ENCODE measurements around the gene GOLPH3L. TPM values are rescaled to one million over a fixed set of nuclear protein-coding genes. Genes with fewer than 3 reads are reported as not detected.
"Not testable (repeated sequence)": the region's sequence is repeated elsewhere in the genome, so short reads cannot be mapped to it uniquely, and the experiment has no call there.

GOLPH3L gene
- total RNA-seq, result 19.1 and 20.5 TPM in 2 replicates

DNA sequence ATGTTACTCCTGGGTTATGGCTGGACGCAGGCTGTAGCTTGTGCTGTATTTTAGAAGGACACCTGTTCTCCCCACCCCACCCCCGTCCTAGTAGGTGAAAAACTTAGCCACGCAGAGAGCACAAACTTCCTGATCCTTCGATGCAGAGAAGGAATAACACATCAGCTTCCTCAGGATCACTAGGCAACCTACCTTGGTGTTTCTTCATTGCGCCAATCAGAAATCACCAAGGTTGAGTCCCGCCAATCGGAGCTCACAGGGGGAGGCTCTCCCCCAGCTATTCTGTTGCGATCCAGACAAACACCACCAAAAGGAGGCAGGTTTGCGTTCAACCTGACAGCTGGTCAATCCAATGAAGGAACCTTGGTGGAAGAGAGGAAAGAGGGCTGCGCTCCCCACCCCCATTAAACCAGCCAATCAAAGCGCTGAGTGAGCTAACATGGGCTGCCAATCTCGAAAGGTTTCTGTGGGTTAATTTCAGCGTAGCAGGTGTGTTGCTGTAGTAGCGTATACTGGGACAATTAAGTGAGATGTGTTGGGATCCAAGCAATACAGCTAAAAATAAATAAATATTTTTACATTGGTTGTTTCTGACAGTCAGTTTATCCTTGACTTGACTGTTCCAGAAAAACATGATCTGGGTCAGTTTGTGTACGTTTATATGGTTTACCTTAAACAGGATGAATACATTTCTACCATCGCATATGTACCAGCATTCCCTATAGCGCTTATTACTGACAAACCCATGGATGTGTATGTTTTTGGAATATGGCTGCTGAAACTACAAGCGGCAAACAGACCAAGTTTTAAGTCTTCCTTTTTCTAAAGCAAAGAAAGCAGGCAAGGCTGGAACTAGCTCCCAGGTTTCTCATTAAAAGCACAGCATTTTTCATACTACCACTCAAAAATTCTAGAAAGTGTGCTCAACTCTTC, at the start of gene GOLPH3L:
Gene GOLPH3L, minus strand, starts transcription at position 160 of the 933 bp plus-strand sequence. CDS start 2,316 bp downstream, outside the sequence.
- intact Hi-C loops (cut with micrococcal nuclease), result loop anchor here (1.0 to 2.0 kb wide), 7 partner anchors 11 to 282 kb away; partner anchors contain the start of genes ARNT, CTSS, ENSA and SETDB1
- H3K9me3 Mint-ChIP-seq, result no peaks in the 10 kb centered on the region
- peaks cover 19% of the 10 kb centered on the region for H3K36me3 Mint-ChIP-seq (ENCODE audit: low read depth)

GRCh38 chr1:150730130-150730721, 33.3 kb upstream of the GOLPH3L start:
- H3K4me3 Mint-ChIP-seq, result no peak overlapping the region
- H3K4me1 Mint-ChIP-seq (ENCODE audit: low read depth), result no peaks in the 10 kb centered on the region
- intact Hi-C loops (cut with micrococcal nuclease), result no loop called here

More for the DNA sequence above, at the start of gene GOLPH3L:
- peaks cover 33% of the 10 kb centered on the region for H3K4me1 Mint-ChIP-seq (ENCODE audit: low read depth)
- H3K27me3 Mint-ChIP-seq (ENCODE audit: insufficient read depth), result peaks cover 12% of the 10 kb centered on the region
- H3K4me3 Mint-ChIP-seq, result peak within 1 kb of the TSS; percentile 91
- DNase-seq (ENCODE audit: low spot score), result peak; percentile 89
- peak within 1 kb of the TSS; percentile 85 for H3K27ac Mint-ChIP-seq

DNA sequence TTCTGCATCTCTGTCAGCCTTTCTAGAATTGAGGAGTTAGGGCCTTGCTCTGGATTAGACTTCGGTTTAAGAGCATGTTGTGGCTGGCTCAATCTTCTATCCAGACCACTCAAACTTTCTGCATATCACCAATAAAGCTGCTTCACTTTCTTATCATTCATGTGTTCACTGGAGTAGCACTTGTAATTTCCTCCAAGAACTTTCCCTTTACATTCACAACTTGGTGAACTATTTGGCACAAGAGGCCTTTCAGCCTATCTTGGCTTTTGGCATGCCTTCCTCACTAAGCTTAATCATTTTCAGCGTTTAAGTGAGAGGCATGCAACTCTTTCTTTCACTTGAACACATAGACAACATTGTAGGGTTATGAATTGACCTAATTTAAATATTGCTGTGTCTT, 27.4 kb upstream of the GOLPH3L start:
- Mint-ChIP-seq H3K4me1 (ENCODE audit: low read depth) (no peaks in the 10 kb centered on the region), H3K4me3 (no peak overlapping the region), H3K9me3 (no peaks in the 10 kb centered on the region), H3K36me3 (ENCODE audit: low read depth) (peaks cover 2% of the 10 kb centered on the region), H3K27me3 (ENCODE audit: insufficient read depth) (peaks cover 2% of the 10 kb centered on the region), H3K27ac (no peak overlapping the region)
- no peak for DNase-seq (ENCODE audit: low spot score)
- intact Hi-C loops (cut with micrococcal nuclease), result no loop called here

More at GRCh38 chr1:150730130-150730721, 33.3 kb upstream of the GOLPH3L start:
- Mint-ChIP-seq H3K27ac (no peak overlapping the region), H3K9me3 (no peaks in the 10 kb centered on the region), H3K36me3 (ENCODE audit: low read depth) (peaks cover 12% of the 10 kb centered on the region), H3K27me3 (ENCODE audit: insufficient read depth) (no peaks in the 10 kb centered on the region)
- DNase-seq (ENCODE audit: low spot score), result no peak

DNA sequence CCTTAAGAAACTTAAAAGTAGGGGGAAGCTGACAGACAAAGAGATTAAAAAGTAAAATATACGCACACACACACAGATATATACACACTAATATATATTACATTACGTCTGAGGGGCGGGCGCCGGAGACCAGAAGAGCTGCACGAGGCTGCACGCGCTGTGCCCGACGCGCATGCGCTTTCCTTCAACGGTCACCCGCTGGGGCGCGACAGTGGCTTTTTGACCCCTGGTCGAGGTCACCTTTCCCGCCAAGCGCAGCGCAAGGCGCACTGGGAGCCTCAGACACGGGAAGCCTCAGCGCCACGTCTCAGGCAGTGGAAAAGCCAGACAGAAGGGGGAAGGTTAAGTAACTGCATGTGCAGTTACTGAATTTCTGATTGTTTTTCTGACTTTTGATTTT, 23.7 kb upstream of the GOLPH3L start, which contains the start of gene HORMAD1:
Gene HORMAD1, minus strand, starts transcription at position 193 of the 400 bp plus-strand sequence. CDS start 1,390 bp downstream, outside the sequence.
- H3K9me3 Mint-ChIP-seq, result no peaks in the 10 kb centered on the region
- H3K36me3 Mint-ChIP-seq (ENCODE audit: low read depth), result peaks cover 2% of the 10 kb centered on the region
- H3K27me3 Mint-ChIP-seq (ENCODE audit: insufficient read depth), result peaks cover 5% of the 10 kb centered on the region
- no peaks in the 10 kb centered on the region for H3K4me1 Mint-ChIP-seq (ENCODE audit: low read depth)
- H3K27ac Mint-ChIP-seq, result no peak within 1 kb of the TSS
- intact Hi-C loops (cut with micrococcal nuclease), result no loop called here
- no peak for DNase-seq (ENCODE audit: low spot score)
- no peak within 1 kb of the TSS for H3K4me3 Mint-ChIP-seq

DNA sequence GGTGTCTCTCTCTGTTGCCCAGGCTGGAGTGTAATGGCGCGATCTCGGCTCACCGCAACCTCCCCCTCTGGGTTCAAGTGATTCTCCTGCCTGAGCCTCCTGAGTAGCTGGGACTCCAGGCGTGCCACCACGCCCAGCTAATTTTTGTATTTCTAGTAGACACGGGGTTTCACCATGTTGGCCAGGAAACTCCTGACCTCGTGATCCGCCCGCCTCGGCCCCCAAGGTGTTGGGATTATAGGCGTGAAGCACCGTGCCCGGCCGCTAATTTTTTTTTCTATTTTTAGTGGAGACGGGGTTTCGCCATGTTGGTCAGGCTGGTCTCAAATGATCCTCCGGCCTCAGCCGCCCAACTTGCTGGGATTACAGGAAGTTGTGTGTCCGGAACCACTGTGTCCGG, 23.1 kb upstream of the GOLPH3L start:
- no peak for DNase-seq (ENCODE audit: low spot score)
- Mint-ChIP-seq H3K4me3 (no peak overlapping the region), H3K27me3 (ENCODE audit: insufficient read depth) (peaks cover 5% of the 10 kb centered on the region)

GRCh38 chr1:150718225-150718891, 21.4 kb upstream of the GOLPH3L start:
- no peak overlapping the region for H3K27ac Mint-ChIP-seq
- DNase-seq (ENCODE audit: low spot score), result no peak
- no peak overlapping the region for H3K4me3 Mint-ChIP-seq
- intact Hi-C loops (cut with micrococcal nuclease), result no loop called here
- no peaks in the 10 kb centered on the region for H3K4me1 Mint-ChIP-seq (ENCODE audit: low read depth)
- H3K27me3 Mint-ChIP-seq (ENCODE audit: insufficient read depth), result peaks cover 5% of the 10 kb centered on the region
- no peaks in the 10 kb centered on the region for H3K9me3 Mint-ChIP-seq
- H3K36me3 Mint-ChIP-seq (ENCODE audit: low read depth), result no peaks in the 10 kb centered on the region

More for the DNA sequence above, 23.1 kb upstream of the GOLPH3L start:
- Mint-ChIP-seq H3K27ac (no peak overlapping the region), H3K4me1 (ENCODE audit: low read depth) (no peaks in the 10 kb centered on the region), H3K36me3 (ENCODE audit: low read depth) (peaks cover 2% of the 10 kb centered on the region), H3K9me3 (no peaks in the 10 kb centered on the region)
- intact Hi-C loops (cut with micrococcal nuclease), result no loop called here

GRCh38 chr1:150709031-150709430, 12.1 kb upstream of the GOLPH3L start:
- H3K4me3 Mint-ChIP-seq; H3K4me1 Mint-ChIP-seq (ENCODE audit: low read depth); intact Hi-C loops (cut with micrococcal nuclease); DNase-seq (ENCODE audit: low spot score); H3K27ac Mint-ChIP-seq; H3K9me3 Mint-ChIP-seq; H3K36me3 Mint-ChIP-seq (ENCODE audit: low read depth): not testable (repeated sequence)
- H3K27me3 Mint-ChIP-seq (ENCODE audit: insufficient read depth), result peaks cover 21% of the 10 kb centered on the region

DNA sequence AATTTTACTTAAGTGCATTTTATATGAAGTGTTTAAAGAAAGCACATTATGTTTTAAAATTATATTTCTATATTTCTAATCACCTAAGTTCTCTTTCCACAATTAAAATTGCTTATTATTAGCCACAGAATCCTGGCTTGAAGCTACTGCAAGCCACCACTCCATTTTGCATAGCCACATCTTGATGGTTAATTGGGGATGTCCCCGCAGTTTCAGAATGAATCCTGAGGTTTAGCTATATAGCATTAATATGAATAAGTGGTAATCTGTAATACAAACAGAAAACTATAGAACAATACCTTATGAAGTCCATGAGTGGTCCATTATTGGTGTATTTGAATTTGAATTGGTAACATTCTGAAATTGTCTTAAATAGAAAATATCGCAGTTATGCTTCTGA, 11.6 kb upstream of the GOLPH3L start:
- DNase-seq (ENCODE audit: low spot score), result no peak

GRCh38 chr1:150706091-150706490, 9.1 kb upstream of the GOLPH3L start:
- DNase-seq (ENCODE audit: low spot score), result no peak
- no peaks in the 10 kb centered on the region for H3K9me3 Mint-ChIP-seq
- peaks cover 5% of the 10 kb centered on the region for H3K4me1 Mint-ChIP-seq (ENCODE audit: low read depth)
- no peak overlapping the region for H3K4me3 Mint-ChIP-seq
- H3K27ac Mint-ChIP-seq, result no peak overlapping the region
- peaks cover 3% of the 10 kb centered on the region for H3K36me3 Mint-ChIP-seq (ENCODE audit: low read depth)
- H3K27me3 Mint-ChIP-seq (ENCODE audit: insufficient read depth), result peaks cover 22% of the 10 kb centered on the region
- intact Hi-C loops (cut with micrococcal nuclease), result no loop called here

More for the DNA sequence above, 11.6 kb upstream of the GOLPH3L start:
- Mint-ChIP-seq H3K4me1 (ENCODE audit: low read depth) (peaks cover 5% of the 10 kb centered on the region), H3K36me3 (ENCODE audit: low read depth) (no peaks in the 10 kb centered on the region), H3K4me3 (no peak overlapping the region), H3K9me3 (no peaks in the 10 kb centered on the region), H3K27me3 (ENCODE audit: insufficient read depth) (peaks cover 21% of the 10 kb centered on the region), H3K27ac (no peak overlapping the region)
- intact Hi-C loops (cut with micrococcal nuclease), result loop anchor here (1.0 kb wide), 2 partner anchors 11 to 214 kb away; partner anchors contain the start of gene GOLPH3L

- Mint-ChIP-seq H3K27ac (no peak overlapping the region), H3K36me3 (ENCODE audit: low read depth) (peaks cover 5% of the 10 kb centered on the region), H3K9me3 (no peaks in the 10 kb centered on the region), H3K27me3 (ENCODE audit: insufficient read depth) (peaks cover 27% of the 10 kb centered on the region), H3K4me3 (no peak overlapping the region), H3K4me1 (ENCODE audit: low read depth) (no peaks in the 10 kb centered on the region)
- intact Hi-C loops (cut with micrococcal nuclease), result no loop called here
- no peak for DNase-seq (ENCODE audit: low spot score)
These were observed 6.5 kb upstream of the GOLPH3L start for GRCh38 chr1:150703427-150703826.

DNA sequence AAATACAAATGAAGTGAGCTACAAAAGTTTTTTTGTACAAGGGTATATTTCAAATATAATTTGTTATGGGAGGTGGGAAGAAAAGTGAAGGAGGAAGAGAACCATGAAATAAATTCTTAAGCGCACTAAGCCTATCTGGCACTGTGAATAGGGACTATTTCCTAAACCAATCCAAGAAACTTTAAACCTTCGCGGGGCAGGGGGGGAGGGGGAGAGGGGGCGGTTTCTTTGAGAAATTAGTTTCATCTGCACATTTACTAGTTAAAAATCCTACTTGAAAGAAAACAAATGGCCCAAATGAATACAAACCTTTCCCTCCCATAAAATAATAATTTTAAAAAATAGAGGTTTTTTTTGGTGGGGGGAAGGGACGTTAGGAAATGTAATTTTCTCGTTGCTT, 364 bp downstream of the GOLPH3L start:
- H3K4me1 Mint-ChIP-seq (ENCODE audit: low read depth), result peaks cover 35% of the 10 kb centered on the region
- no peak for DNase-seq (ENCODE audit: low spot score)
- H3K36me3 Mint-ChIP-seq (ENCODE audit: low read depth), result peaks cover 21% of the 10 kb centered on the region
- intact Hi-C loops (cut with micrococcal nuclease), result loop anchor here (2.0 kb wide), 2 partner anchors 136 to 230 kb away; partner anchors contain the start of gene SETDB1
- peak overlapping the region; percentile 85 for H3K27ac Mint-ChIP-seq
- no peaks in the 10 kb centered on the region for H3K9me3 Mint-ChIP-seq
- H3K4me3 Mint-ChIP-seq, result peak overlapping the region; percentile 91
- peaks cover 12% of the 10 kb centered on the region for H3K27me3 Mint-ChIP-seq (ENCODE audit: insufficient read depth)

DNA sequence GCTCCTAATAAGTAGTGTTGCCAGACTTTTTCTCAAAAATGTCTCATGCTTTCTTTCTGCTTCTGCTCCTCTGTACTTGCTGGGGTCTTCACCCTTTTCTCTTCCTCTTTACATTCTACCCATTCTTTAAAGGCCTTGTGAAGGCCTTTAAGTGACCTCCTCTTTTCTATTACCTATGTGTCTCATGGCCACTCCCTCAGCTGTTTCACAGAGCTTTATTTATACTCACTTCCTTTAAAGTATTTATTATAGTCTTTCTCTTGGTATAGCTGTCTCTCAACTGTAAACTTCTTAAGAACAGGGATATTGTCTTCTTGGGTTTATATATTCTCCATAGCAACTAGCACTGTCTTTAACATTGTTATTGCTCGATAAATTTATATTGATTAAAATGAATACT, 792 bp downstream of the GOLPH3L start:
- no peak for DNase-seq (ENCODE audit: low spot score)
- peaks cover 21% of the 10 kb centered on the region for H3K36me3 Mint-ChIP-seq (ENCODE audit: low read depth)
- H3K27me3 Mint-ChIP-seq (ENCODE audit: insufficient read depth), result peaks cover 10% of the 10 kb centered on the region
- H3K27ac Mint-ChIP-seq, result peak overlapping the region; percentile 79
- peaks cover 38% of the 10 kb centered on the region for H3K4me1 Mint-ChIP-seq (ENCODE audit: low read depth)
- peak overlapping the region; percentile 91 for H3K4me3 Mint-ChIP-seq
- intact Hi-C loops (cut with micrococcal nuclease), result loop anchor here (2.0 kb wide), 2 partner anchors 135 to 231 kb away; partner anchors contain the start of gene SETDB1
- no peaks in the 10 kb centered on the region for H3K9me3 Mint-ChIP-seq
